Endodermal cell (in vitro differentiated cells): ENCODE data around the gene MANBA. TPM values are rescaled to one million over a fixed set of nuclear protein-coding genes. Genes with fewer than 3 reads are reported as not detected.
A peak's percentile ranks its signal among the peaks of the same experiment; 100 is the strongest.

Source experiments
- DNase-seq: peaks from one replicate; pipeline ENCODE4 v3.0.0-alpha.2; 2017
- H3K27ac ChIP-seq: 2 replicates; pipeline ENCODE4 v1.5.1; 2013; ENCODE audit warnings: mild to moderate bottlenecking, low read depth, low read length, moderate library complexity
- H3K27me3 ChIP-seq: 2 replicates; pipeline ENCODE4 v1.6.1; 2013; ENCODE audit warnings: mild to moderate bottlenecking, low read length, moderate library complexity; ENCODE audit not compliant: insufficient read depth, control insufficient read depth, poor library complexity, severe bottlenecking
- H3K36me3 ChIP-seq: 2 replicates; pipeline ENCODE4 v1.7.0; 2013; ENCODE audit warnings: mild to moderate bottlenecking, low read length, moderate library complexity; ENCODE audit not compliant: control insufficient read depth, insufficient read depth
- H3K4me1 ChIP-seq: one replicate; pipeline ENCODE4 v1.7.0; 2013; ENCODE audit warnings: low read length; ENCODE audit not compliant: control insufficient read depth, insufficient read depth
- H3K4me3 ChIP-seq: 2 replicates; pipeline ENCODE4 v1.5.1; 2013; ENCODE audit warnings: mild to moderate bottlenecking, low read length, moderate library complexity
- H3K9ac ChIP-seq: 2 replicates; pipeline ENCODE4 v1.6.1; 2013; ENCODE audit warnings: mild to moderate bottlenecking, low read length, moderate library complexity; ENCODE audit not compliant: poor library complexity, severe bottlenecking; ENCODE audit errors: extremely low read depth
- H3K9me3 ChIP-seq: 2 replicates; pipeline ENCODE4 v1.6.1; 2013; ENCODE audit warnings: mild to moderate bottlenecking, low read length, moderate library complexity; ENCODE audit not compliant: control insufficient read depth
- H3K27ac Mint-ChIP-seq: 2 replicates; pipeline ENCODE4 v1.8.0; 2020; ENCODE audit warnings: mixed read lengths
- H3K27me3 Mint-ChIP-seq: 2 replicates; pipeline ENCODE4 v1.8.0; 2021; ENCODE audit warnings: mild to moderate bottlenecking, mixed read lengths; ENCODE audit not compliant: insufficient read depth
- H3K36me3 Mint-ChIP-seq: 2 replicates; pipeline ENCODE4 v1.8.0; 2020; ENCODE audit warnings: low read depth, mixed read lengths
- H3K4me1 Mint-ChIP-seq: 2 replicates; pipeline ENCODE4 v1.8.0; 2020; ENCODE audit warnings: mixed read lengths
- H3K4me3 Mint-ChIP-seq: 2 replicates; pipeline ENCODE4 v1.8.0; 2020; ENCODE audit warnings: mild to moderate bottlenecking, moderate library complexity, mixed read lengths
- H3K9me3 Mint-ChIP-seq: 2 replicates; pipeline ENCODE4 v1.8.0; 2020; ENCODE audit warnings: mild to moderate bottlenecking, mixed read lengths
- CTCF ChIP-seq: fragments of 200-600 bp; sonication (generic); conservative IDR thresholded peaks from 2 replicates; pipeline ENCODE4 v1.5.0; 2021; ENCODE audit warnings: antibody characterized with exemption, mild to moderate bottlenecking
- WGBS, 2 experiments: methylation state at CpG; one replicate each; pipeline versions ENCODE4 v1.1.5 to v1.1.7; 2013; ENCODE audit warnings: missing lambda C conversion rate in 2 of 2, mixed read lengths in 1 of 2; ENCODE audit not compliant: insufficient coverage in 1 of 2, insufficient read length in 1 of 2; 5-methylcytosine and 5-hydroxymethylcytosine counted together
- total RNA-seq, 2 donors: library from RNA; stranded (reverse); fragmentation: NEBNext Ultra II Directional in 1 of 2; extraction: Animal tissue kit (Norgen Biotek cat#: 25700) in 1 of 2; gene quantifications; 2 replicates in 1 of 2; 3 replicates in 1 of 2; pipeline ENCODE4 v1.2.1, GENCODE V29; 2021

Gene MANBA
- total RNA-seq, 2 donors from 2014 or later = 30.4 to 32.0 TPM

GRCh38 chr4:102639598-102639997 lies 121.2 kb downstream of the MANBA start:
- no peak for TF ChIP-seq CTCF
- WGBS, 2 experiments = 93 to 94% methylated on average over 3 to 7 of the region's 7 CpGs
- Histone ChIP-seq H3K9ac (no peak overlapping the region), H3K4me1 (no peaks in the 10 kb centered on the region), H3K27ac (no peak overlapping the region), H3K4me3 (no peak overlapping the region), H3K9me3 (no peaks in the 10 kb centered on the region), H3K36me3 (peaks cover 9% of the 10 kb centered on the region), H3K27me3 (no peaks in the 10 kb centered on the region)
- no peaks in the 10 kb centered on the region for H3K27me3 Mint-ChIP-seq
- H3K36me3 Mint-ChIP-seq = peaks cover 25% of the 10 kb centered on the region
- H3K4me1 Mint-ChIP-seq = no peaks in the 10 kb centered on the region
- H3K9me3 Mint-ChIP-seq = no peaks in the 10 kb centered on the region
- H3K4me3 Mint-ChIP-seq = no peak overlapping the region
- H3K27ac Mint-ChIP-seq = no peak overlapping the region
- no peak for DNase-seq

GRCh38 chr4:102638621-102639020 lies 122.1 kb downstream of the MANBA start:
- Histone ChIP-seq H3K9me3 (no peaks in the 10 kb centered on the region), H3K4me3 (no peak overlapping the region), H3K9ac (no peak overlapping the region), H3K27me3 (no peaks in the 10 kb centered on the region), H3K27ac (no peak overlapping the region), H3K4me1 (no peaks in the 10 kb centered on the region), H3K36me3 (peaks cover 14% of the 10 kb centered on the region)
- no peak for TF ChIP-seq CTCF
- no peaks in the 10 kb centered on the region for H3K9me3 Mint-ChIP-seq
- H3K4me3 Mint-ChIP-seq = no peak overlapping the region
- peaks cover 25% of the 10 kb centered on the region for H3K36me3 Mint-ChIP-seq
- no peaks in the 10 kb centered on the region for H3K4me1 Mint-ChIP-seq
- 92% methylated on average over 1 of the region's 1 CpG; no CpG with 5 or more reads in 1 of the 2 experiments for WGBS, 2 experiments
- no peaks in the 10 kb centered on the region for H3K27me3 Mint-ChIP-seq
- H3K27ac Mint-ChIP-seq = peak overlapping the region; percentile 37
- no peak for DNase-seq

- Histone ChIP-seq H3K27ac (no peak overlapping the region), H3K4me3 (no peak overlapping the region), H3K27me3 (no peaks in the 10 kb centered on the region), H3K36me3 (peaks cover 14% of the 10 kb centered on the region), H3K4me1 (no peaks in the 10 kb centered on the region), H3K9me3 (no peaks in the 10 kb centered on the region), H3K9ac (no peak overlapping the region)
- H3K27me3 Mint-ChIP-seq = no peaks in the 10 kb centered on the region
- H3K36me3 Mint-ChIP-seq = peaks cover 25% of the 10 kb centered on the region
- 86 to 89% methylated on average over 1 to 3 of the region's 3 CpGs for WGBS, 2 experiments
- TF ChIP-seq CTCF = no peak
- no peak for DNase-seq
- no peak overlapping the region for H3K4me3 Mint-ChIP-seq
- H3K27ac Mint-ChIP-seq = no peak overlapping the region
- no peaks in the 10 kb centered on the region for H3K9me3 Mint-ChIP-seq
- no peaks in the 10 kb centered on the region for H3K4me1 Mint-ChIP-seq
Observed at GRCh38 chr4:102637391-102637790, 123.4 kb downstream of the MANBA start.
